ENCODE results near the gene ITGBL1. TPM values are rescaled to one million over a fixed set of nuclear protein-coding genes. Genes with fewer than 3 reads are reported as not detected.

The ITGBL1 gene
- total and polyA plus RNA-seq, 2 donors (not counting 3 experiments of a cell fraction or from before 2014, with no cell fraction given) = 4.6 to 8.8 TPM

DNA sequence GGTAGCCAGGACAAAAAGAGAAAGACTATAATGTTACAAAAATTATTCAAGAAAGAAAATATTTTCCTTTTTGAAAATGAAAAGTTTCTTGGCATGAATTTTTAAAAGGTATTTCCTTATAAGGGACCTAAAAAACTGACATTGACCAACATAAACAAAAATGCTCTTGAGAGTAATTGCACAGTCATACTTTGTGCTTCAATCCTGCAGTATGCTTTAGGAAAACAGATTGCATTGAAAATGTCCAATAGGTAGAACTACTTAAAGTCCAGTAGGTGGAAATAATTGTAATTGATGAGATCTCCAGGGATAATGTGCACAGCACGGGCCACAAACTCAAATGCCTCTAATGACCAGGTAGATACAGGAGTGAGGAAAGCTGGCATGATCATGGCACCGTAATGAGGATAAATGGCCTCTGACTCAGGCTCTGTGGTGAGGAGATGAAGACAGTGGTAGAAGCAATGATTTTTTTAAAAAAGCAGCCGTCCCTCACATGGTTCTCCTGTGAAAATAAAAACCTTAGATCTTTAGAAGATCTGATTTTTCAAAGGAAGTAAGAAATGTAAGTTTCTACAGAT, 278.0 kb downstream of the ITGBL1 start:
- Histone ChIP-seq H3K79me2 (ENCODE audit: control insufficient read depth, insufficient read depth, low read length) (no peaks in the 10 kb centered on the region), H3K4me2 (ENCODE audit: insufficient read depth, low read length) (no peak overlapping the region), H2AFZ (ENCODE audit: low read depth, low read length) (no peak overlapping the region), H3K27me3 (ENCODE audit: control insufficient read depth in 2 of 2, insufficient read depth in 2 of 2, low read length in 2 of 2) (no peaks in the 10 kb centered on the region), H3K36me3 (ENCODE audit: control insufficient read depth in 2 of 2, extremely low read depth in 1 of 2, insufficient read depth in 2 of 2, low read length in 2 of 2) (no peaks in the 10 kb centered on the region), H3K9ac (replicated peaks; ENCODE audit: extremely low read depth, insufficient read depth, low read length) (no peak overlapping the region), H4K20me1 (replicated peaks; ENCODE audit: control insufficient read depth, extremely low read depth, insufficient read depth, low read length) (no peaks in the 10 kb centered on the region), H3K4me1 (ENCODE audit: control insufficient read depth, extremely low read depth, insufficient read depth, low read length) (no peaks in the 10 kb centered on the region), H3K9me1 (replicated peaks; ENCODE audit: control insufficient read depth, extremely low read depth, insufficient read depth, low read length) (no peaks in the 10 kb centered on the region), H3K27ac (ENCODE audit: insufficient read depth, low read depth, low read length) (no peak overlapping the region), H3K4me3 (replicated peaks in 1 of 3; ENCODE audit: insufficient read depth in 1 of 3, low read depth in 1 of 3, low read length in 3 of 3) (no peak overlapping the region), H3K9me3 (replicated peaks; ENCODE audit: control insufficient read depth, insufficient read depth, low read length) (no peaks in the 10 kb centered on the region)
- no TSS peak for BruUV-seq (replicated peaks)
- ChIA-PET CTCF (no interaction called here), POLR2A (no interaction called here)
- no peak for FAIRE-seq
- DNase-seq (ENCODE audit: low read depth, low spot score) = no peak
- TF ChIP-seq MYC (IDR thresholded peaks at IDR 0.05; ENCODE audit: low read depth, low read length) (no peak), POLR2A (IDR thresholded peaks at IDR 0.05; ENCODE audit: low read depth, low read length) (no peak), JUN (IDR thresholded peaks at IDR 0.05; ENCODE audit: borderline replicate concordance, insufficient read depth, insufficient read length, low read depth) (no peak), GATA2 (IDR thresholded peaks at IDR 0.05; ENCODE audit: insufficient read depth, insufficient read length, low read depth, low read length) (no peak)
- TF ChIP-seq, protein P1, sequence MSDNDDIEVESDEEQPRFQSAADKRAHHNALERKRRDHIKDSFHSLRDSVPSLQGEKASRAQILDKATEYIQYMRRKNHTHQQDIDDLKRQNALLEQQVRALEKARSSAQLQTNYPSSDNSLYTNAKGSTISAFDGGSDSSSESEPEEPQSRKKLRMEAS (IDR thresholded peaks at IDR 0.05; ENCODE audit: insufficient read depth, insufficient read length) = no peak
- TF ChIP-seq, protein P2, sequence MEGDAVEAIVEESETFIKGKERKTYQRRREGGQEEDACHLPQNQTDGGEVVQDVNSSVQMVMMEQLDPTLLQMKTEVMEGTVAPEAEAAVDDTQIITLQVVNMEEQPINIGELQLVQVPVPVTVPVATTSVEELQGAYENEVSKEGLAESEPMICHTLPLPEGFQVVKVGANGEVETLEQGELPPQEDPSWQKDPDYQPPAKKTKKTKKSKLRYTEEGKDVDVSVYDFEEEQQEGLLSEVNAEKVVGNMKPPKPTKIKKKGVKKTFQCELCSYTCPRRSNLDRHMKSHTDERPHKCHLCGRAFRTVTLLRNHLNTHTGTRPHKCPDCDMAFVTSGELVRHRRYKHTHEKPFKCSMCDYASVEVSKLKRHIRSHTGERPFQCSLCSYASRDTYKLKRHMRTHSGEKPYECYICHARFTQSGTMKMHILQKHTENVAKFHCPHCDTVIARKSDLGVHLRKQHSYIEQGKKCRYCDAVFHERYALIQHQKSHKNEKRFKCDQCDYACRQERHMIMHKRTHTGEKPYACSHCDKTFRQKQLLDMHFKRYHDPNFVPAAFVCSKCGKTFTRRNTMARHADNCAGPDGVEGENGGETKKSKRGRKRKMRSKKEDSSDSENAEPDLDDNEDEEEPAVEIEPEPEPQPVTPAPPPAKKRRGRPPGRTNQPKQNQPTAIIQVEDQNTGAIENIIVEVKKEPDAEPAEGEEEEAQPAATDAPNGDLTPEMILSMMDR (IDR thresholded peaks at IDR 0.05; ENCODE audit: extremely low read depth in 1 of 2, insufficient read depth in 1 of 2, low read depth in 1 of 2, low read length in 2 of 2) = no peak
- intact Hi-C loops (cut with micrococcal nuclease) (no loop called here), dilution Hi-C loops (cut with MboI; ENCODE audit: extremely low pct_ligation_motif_present, low sequenced_read_pairs) (no loop called here)

DNA sequence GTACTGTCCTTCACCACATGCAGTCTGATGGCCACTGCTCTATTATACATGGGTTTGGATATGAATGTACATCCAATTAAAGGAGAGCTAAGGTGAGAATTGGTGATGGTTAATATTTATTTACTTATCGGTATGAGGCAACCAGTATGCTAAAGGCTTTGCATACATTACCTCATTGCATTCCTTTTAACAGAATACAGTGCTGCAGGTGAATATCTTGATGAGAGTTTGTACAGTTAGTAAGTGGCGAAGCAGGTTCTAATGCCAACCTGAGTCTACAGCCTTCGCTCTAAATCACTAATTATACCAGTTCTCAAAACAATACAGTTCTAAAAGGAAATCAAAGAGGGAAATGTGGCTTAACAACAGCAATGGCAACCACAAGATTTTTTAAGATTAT, 284.1 kb downstream of the ITGBL1 start:
- Histone ChIP-seq H3K27me3 (ENCODE audit: control insufficient read depth in 2 of 2, insufficient read depth in 2 of 2, low read length in 2 of 2) (no peaks in the 10 kb centered on the region), H3K36me3 (ENCODE audit: control insufficient read depth in 2 of 2, extremely low read depth in 1 of 2, insufficient read depth in 2 of 2, low read length in 2 of 2) (no peaks in the 10 kb centered on the region), H3K9me1 (replicated peaks; ENCODE audit: control insufficient read depth, extremely low read depth, insufficient read depth, low read length) (no peaks in the 10 kb centered on the region), H3K4me3 (replicated peaks in 1 of 3; ENCODE audit: insufficient read depth in 1 of 3, low read depth in 1 of 3, low read length in 3 of 3) (no peak overlapping the region), H3K9ac (replicated peaks; ENCODE audit: extremely low read depth, insufficient read depth, low read length) (no peak overlapping the region), H3K4me2 (ENCODE audit: insufficient read depth, low read length) (no peak overlapping the region), H4K20me1 (replicated peaks; ENCODE audit: control insufficient read depth, extremely low read depth, insufficient read depth, low read length) (no peaks in the 10 kb centered on the region), H2AFZ (ENCODE audit: low read depth, low read length) (no peak overlapping the region), H3K79me2 (ENCODE audit: control insufficient read depth, insufficient read depth, low read length) (no peaks in the 10 kb centered on the region), H3K9me3 (replicated peaks; ENCODE audit: control insufficient read depth, insufficient read depth, low read length) (no peaks in the 10 kb centered on the region), H3K27ac (ENCODE audit: insufficient read depth, low read depth, low read length) (no peak overlapping the region), H3K4me1 (ENCODE audit: control insufficient read depth, extremely low read depth, insufficient read depth, low read length) (no peaks in the 10 kb centered on the region)
- POLR2A ChIA-PET = no interaction called here
- TF ChIP-seq EZH2 (IDR thresholded peaks at IDR 0.05; ENCODE audit: borderline replicate concordance, low read depth, low read length, severe bottlenecking) = no peak
- no peak for TF ChIP-seq POLR2A (IDR thresholded peaks at IDR 0.05; ENCODE audit: low read depth, low read length)
- no peak for TF ChIP-seq POLR2AphosphoS5 (IDR thresholded peaks at IDR 0.05; ENCODE audit: insufficient read depth, low read depth, low read length)
- DNase-seq (ENCODE audit: low read depth, low spot score) (no peak), FAIRE-seq (no peak)
- intact Hi-C loops (cut with micrococcal nuclease) (no loop called here), dilution Hi-C loops (cut with MboI; ENCODE audit: extremely low pct_ligation_motif_present, low sequenced_read_pairs) (no loop called here)
- BruUV-seq (replicated peaks) = no TSS peak
- CTCF ChIA-PET = no interaction called here

Data from endothelial cell of umbilical vein (primary cell).